ENCODE results near the gene TIMP2. TPM values are rescaled to one million over a fixed set of nuclear protein-coding genes. Genes with fewer than 3 reads are reported as not detected.

The TIMP2 gene
- total RNA-seq, 1 donor from 2014 or later = 318 TPM

GRCh38 chr17:78839762-78840529, 85.2 kb downstream of the TIMP2 start:
- DNase-seq = peak; percentile 82
- peak; percentile 31 for ATAC-seq
- peak overlapping the region; percentile 99 for H3K27ac ChIP-seq
- intact Hi-C loops (cut with DNase I) = no loop called here
- H3K4me3 ChIP-seq = peak overlapping the region; percentile 98
- no peaks in the 10 kb centered on the region for H3K27me3 ChIP-seq
- H3K9me3 ChIP-seq = no peaks in the 10 kb centered on the region
- peaks cover 32% of the 10 kb centered on the region for H3K4me1 ChIP-seq
- no peak for TF ChIP-seq CTCF (IDR thresholded peaks at IDR 0.05)
- peaks cover 31% of the 10 kb centered on the region for H3K36me3 ChIP-seq

GRCh38 chr17:78839235-78839761, 85.9 kb downstream of the TIMP2 start:
- Histone ChIP-seq H3K27me3 (no peaks in the 10 kb centered on the region), H3K9me3 (no peaks in the 10 kb centered on the region), H3K4me3 (peak overlapping the region; percentile 98), H3K36me3 (peaks cover 37% of the 10 kb centered on the region), H3K27ac (peak overlapping the region; percentile 99), H3K4me1 (peaks cover 32% of the 10 kb centered on the region)
- TF ChIP-seq CTCF (IDR thresholded peaks at IDR 0.05) = no peak
- DNase-seq (no peak), ATAC-seq (no peak)
- intact Hi-C loops (cut with DNase I) = no loop called here

- intact Hi-C loops (cut with DNase I) = no loop called here
- TF ChIP-seq CTCF (IDR thresholded peaks at IDR 0.05) = no peak
- Histone ChIP-seq H3K36me3 (peaks cover 45% of the 10 kb centered on the region), H3K27me3 (no peaks in the 10 kb centered on the region), H3K27ac (no peak overlapping the region), H3K9me3 (no peaks in the 10 kb centered on the region), H3K4me3 (peak overlapping the region; percentile 98), H3K4me1 (peaks cover 32% of the 10 kb centered on the region)
- DNase-seq = no peak
- ATAC-seq = no peak
These were observed 86.6 kb downstream of the TIMP2 start for GRCh38 chr17:78838574-78839005.

GRCh38 chr17:78836420-78837021, 88.7 kb downstream of the TIMP2 start:
- peaks cover 65% of the 10 kb centered on the region for H3K36me3 ChIP-seq
- H3K4me3 ChIP-seq = no peak overlapping the region
- H3K27ac ChIP-seq = no peak overlapping the region
- intact Hi-C loops (cut with DNase I) = no loop called here
- H3K4me1 ChIP-seq = peaks cover 28% of the 10 kb centered on the region
- no peaks in the 10 kb centered on the region for H3K27me3 ChIP-seq
- DNase-seq (no peak), ATAC-seq (no peak)
- TF ChIP-seq CTCF (IDR thresholded peaks at IDR 0.05) = no peak
- no peaks in the 10 kb centered on the region for H3K9me3 ChIP-seq

- intact Hi-C loops (cut with DNase I) = no loop called here
- no peak for DNase-seq
- no peak for TF ChIP-seq CTCF (IDR thresholded peaks at IDR 0.05)
- Histone ChIP-seq H3K36me3 (peaks cover 85% of the 10 kb centered on the region), H3K27ac (no peak overlapping the region), H3K27me3 (no peaks in the 10 kb centered on the region), H3K4me1 (peaks cover 25% of the 10 kb centered on the region), H3K4me3 (no peak overlapping the region), H3K9me3 (no peaks in the 10 kb centered on the region)
- ATAC-seq = no peak
These were observed 90.6 kb downstream of the TIMP2 start for GRCh38 chr17:78834571-78834970.
